Activated effector memory CD4-positive, alpha-beta T cell treated with anti-CD3 and anti-CD28 coated beads, Interleukin-2, amount 50 U/mL, for 16 hours (primary cell): ENCODE data around the gene GPN3.
"Not testable (repeated sequence)": the region's sequence is repeated elsewhere in the genome, so short reads cannot be mapped to it uniquely, and the experiment has no call there.

Experiments
- DNase-seq: peaks from one replicate; pipeline ENCODE4 v3.0.0-alpha.2; 2020

The GPN3 gene

GRCh38 chr12:110436231-110436630 is 31.8 kb downstream of the GPN3 start:
- DNase-seq, result no peak

GRCh38 chr12:110431957-110432587 is 36.0 kb downstream of the GPN3 start:
- DNase-seq, result no peak

- DNase-seq, result not testable (repeated sequence)
Observed at GRCh38 chr12:110429676-110430075, 38.4 kb downstream of the GPN3 start.

GRCh38 chr12:110426406-110426805 is 41.7 kb downstream of the GPN3 start:
- no peak for DNase-seq

- DNase-seq, result no peak
Observed at GRCh38 chr12:110424237-110424636, 43.8 kb downstream of the GPN3 start.

- no peak for DNase-seq
Observed at GRCh38 chr12:110421701-110422100, 46.4 kb downstream of the GPN3 start.

GRCh38 chr12:110421159-110421661 is 46.8 kb downstream of the GPN3 start:
- DNase-seq, result no peak

GRCh38 chr12:110420644-110421043 is 47.4 kb downstream of the GPN3 start:
- not testable (repeated sequence) for DNase-seq

GRCh38 chr12:110417113-110417512 is 50.9 kb downstream of the GPN3 start:
- DNase-seq, result not testable (repeated sequence)

- peak; percentile 34 for DNase-seq
Observed at GRCh38 chr12:110410086-110410485, 58.0 kb downstream of the GPN3 start.

- DNase-seq, result peak; percentile 27
Observed at GRCh38 chr12:110405126-110405662, 62.9 kb downstream of the GPN3 start.

- peak; percentile 92 for DNase-seq
Observed at GRCh38 chr12:110403976-110404682, 63.9 kb downstream of the GPN3 start.

GRCh38 chr12:110403146-110403975 is 64.7 kb downstream of the GPN3 start, which contains the start of gene ANAPC7:
TSS of gene ANAPC7 (minus strand) at chr12:110403708. CDS start at chr12:110403627, 81 bp downstream.
- DNase-seq, result peak; percentile 94
